Naive thymus-derived CD4-positive, alpha-beta T cell (primary cell): ENCODE results near the gene KRT10. TPM values are rescaled to one million over a fixed set of nuclear protein-coding genes. Genes with fewer than 3 reads are reported as not detected.
"Not testable (repeated sequence)": the region's sequence is repeated elsewhere in the genome, so short reads cannot be mapped to it uniquely, and the experiment has no call there.

Experiments used
- ATAC-seq: fragments of 150-1000 bp; cut with Tn5 transposase; 2 replicates; pipeline ENCODE4 v1.10.0; 2021; ENCODE audit warnings: mild to moderate bottlenecking, moderate library complexity
- CTCF ChIA-PET: fragments of 350-600 bp; sonication (Branson Sonifier 250); formaldehyde crosslinking; loops from one replicate; lab custom pipeline; 2021; ENCODE audit warnings: antibody characterized with exemption; lab: Charles Lee
- POLR2A ChIA-PET: fragments of 350-600 bp; sonication (Branson Sonifier 250); formaldehyde crosslinking; loops from one replicate; lab custom pipeline; 2021; ENCODE audit warnings: antibody characterized with exemption, inconsistent platforms; lab: Charles Lee
- DNase-seq, 9 donors: peaks; one replicate each; pipeline versions ENCODE4 v3.0.0 to v3.0.0-alpha.2; 2020 to 2022; ENCODE audit warnings: mixed read lengths in 1 of 9
- H3K27ac ChIP-seq: one replicate; pipeline ENCODE4 v1.7.0; 2013; ENCODE audit warnings: mild to moderate bottlenecking, low read depth, low read length, moderate library complexity
- H3K27me3 ChIP-seq, 2 donors: one replicate each; pipeline ENCODE4 v1.7.0; 2013; ENCODE audit warnings: low read length in 2 of 2, mild to moderate bottlenecking in 2 of 2, moderate library complexity in 2 of 2; ENCODE audit not compliant: control insufficient read depth in 2 of 2, insufficient read depth in 2 of 2
- H3K36me3 ChIP-seq, 3 experiments: 1 replicate in 2 of 3; 2 replicates in 1 of 3; pipeline ENCODE4 v1.7.0; 2013; ENCODE audit warnings: low read length in 3 of 3, mild to moderate bottlenecking in 3 of 3, moderate library complexity in 1 of 3; ENCODE audit not compliant: insufficient read depth in 3 of 3, control insufficient read depth in 2 of 3
- H3K4me1 ChIP-seq, 2 donors: one replicate each; pipeline ENCODE4 v1.7.0; 2013; ENCODE audit warnings: low read length in 2 of 2, mild to moderate bottlenecking in 2 of 2, moderate library complexity in 1 of 2; ENCODE audit not compliant: control insufficient read depth in 2 of 2, insufficient read depth in 2 of 2
- H3K4me3 ChIP-seq: 2 replicates; pipeline ENCODE4 v1.7.0; 2013; ENCODE audit warnings: mild to moderate bottlenecking, low read length
- H3K9me3 ChIP-seq, 3 experiments: 1 replicate in 2 of 3; 2 replicates in 1 of 3; pipeline ENCODE4 v1.7.0; 2013; ENCODE audit warnings: low read length in 3 of 3; ENCODE audit not compliant: control insufficient read depth in 2 of 3
- H3K27ac Mint-ChIP-seq, 9 donors: one replicate each; pipeline ENCODE4 v1.8.0; 2020 to 2022; ENCODE audit warnings: mixed read lengths in 9 of 9, mild to moderate bottlenecking in 8 of 9, moderate library complexity in 5 of 9, inconsistent platforms in 2 of 9
- H3K27me3 Mint-ChIP-seq, 5 donors: one replicate each; pipeline ENCODE4 v1.8.0; 2021 to 2022; ENCODE audit warnings: mixed read lengths in 5 of 5, mild to moderate bottlenecking in 1 of 5
- H3K36me3 Mint-ChIP-seq, 5 donors: one replicate each; pipeline ENCODE4 v1.8.0; 2020 to 2022; ENCODE audit warnings: mixed read lengths in 5 of 5, mild to moderate bottlenecking in 3 of 5, inconsistent platforms in 1 of 5
- H3K4me1 Mint-ChIP-seq, 7 donors: one replicate each; pipeline ENCODE4 v1.8.0; 2020 to 2022; ENCODE audit warnings: mixed read lengths in 7 of 7, mild to moderate bottlenecking in 3 of 7, inconsistent platforms in 1 of 7
- H3K4me3 Mint-ChIP-seq, 10 donors: one replicate each; pipeline ENCODE4 v1.8.0; 2020 to 2022; ENCODE audit warnings: mild to moderate bottlenecking in 10 of 10, mixed read lengths in 10 of 10, moderate library complexity in 6 of 10, inconsistent platforms in 2 of 10
- H3K9me3 Mint-ChIP-seq, 11 donors: one replicate each; pipeline ENCODE4 v1.8.0; 2020 to 2022; ENCODE audit warnings: mixed read lengths in 11 of 11, mild to moderate bottlenecking in 4 of 11, inconsistent platforms in 1 of 11, moderate library complexity in 1 of 11
- intact Hi-C, 2 donors: fragments of 100-400 bp; cut with micrococcal nuclease; formaldehyde crosslinking; loops; one replicate each; pipeline ENCODE4 v1.15.1; 2023
- polyA plus RNA-seq, 2 donors: library from polyadenylated mRNA; unstranded; fragments of 300-500 nt; fragmentation: Illumina TruSeq; gene quantifications; one replicate each; pipeline ENCODE4 v1.2.3, GENCODE V29; 2021
- total RNA-seq, 6 experiments: library from RNA in 5 of 6; stranded (reverse) in 5 of 6; gene quantifications; 1 replicate in 5 of 6; 2 replicates in 1 of 6; pipeline ENCODE4 v1.2.3 and lab custom pipeline; 2021 to 2026

KRT10 gene
- total and polyA plus RNA-seq, 7 experiments from 2014 or later = 23.8 to 189 (median 36.9) TPM

DNA sequence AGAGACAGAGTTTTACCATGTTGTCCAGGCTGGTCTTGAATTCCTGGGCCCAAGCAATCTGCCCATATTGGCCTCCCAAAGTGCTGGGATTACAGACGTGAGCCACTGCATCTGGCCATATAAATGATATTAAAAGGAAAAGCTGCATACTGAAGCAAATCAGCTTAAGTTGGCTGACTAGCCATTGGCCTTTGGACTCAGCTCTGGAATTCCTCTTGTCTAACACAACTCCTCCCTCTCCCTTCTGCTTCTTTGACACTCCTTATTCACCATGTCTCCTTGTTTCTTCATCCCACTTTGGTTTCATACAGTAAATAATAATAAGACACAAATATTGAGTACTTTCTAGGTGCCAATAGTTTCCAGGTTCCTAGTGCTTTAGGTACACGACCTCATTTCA is 37.1 kb upstream of the KRT10 start:
- ChIA-PET CTCF (interaction anchor here (0.6 to 8.7 kb wide), 4 partner anchors 15 to 805 kb away, joined by 4 to 88 read pairs (median 9); no protein-coding TSS in a partner anchor), POLR2A (no interaction called here)
- H3K4me1 Mint-ChIP-seq = peaks cover 0 to 6% (median 0%) of the 10 kb centered on the region in 7 donors
- peaks cover 0 to 1% (median 0%) of the 10 kb centered on the region in 11 donors for H3K9me3 Mint-ChIP-seq
- Histone ChIP-seq H3K4me3 (no peak overlapping the region), H3K27me3 (no peaks in the 10 kb centered on the region), H3K4me1 (no peaks in the 10 kb centered on the region), H3K27ac (no peak overlapping the region), H3K9me3 (no peaks in the 10 kb centered on the region), H3K36me3 (no peaks in the 10 kb centered on the region)
- intact Hi-C loops = loop anchor here in 1 of 2 donors (5.0 kb wide), 1 partner anchor 788 kb away; no protein-coding TSS in a partner anchor
- DNase-seq = no peak
- H3K36me3 Mint-ChIP-seq = no peaks in the 10 kb centered on the region
- no peak overlapping the region for H3K27ac Mint-ChIP-seq
- H3K4me3 Mint-ChIP-seq = no peak overlapping the region
- H3K27me3 Mint-ChIP-seq = peaks cover 0 to 18% (median 15%) of the 10 kb centered on the region in 5 donors
- ATAC-seq = no peak

DNA sequence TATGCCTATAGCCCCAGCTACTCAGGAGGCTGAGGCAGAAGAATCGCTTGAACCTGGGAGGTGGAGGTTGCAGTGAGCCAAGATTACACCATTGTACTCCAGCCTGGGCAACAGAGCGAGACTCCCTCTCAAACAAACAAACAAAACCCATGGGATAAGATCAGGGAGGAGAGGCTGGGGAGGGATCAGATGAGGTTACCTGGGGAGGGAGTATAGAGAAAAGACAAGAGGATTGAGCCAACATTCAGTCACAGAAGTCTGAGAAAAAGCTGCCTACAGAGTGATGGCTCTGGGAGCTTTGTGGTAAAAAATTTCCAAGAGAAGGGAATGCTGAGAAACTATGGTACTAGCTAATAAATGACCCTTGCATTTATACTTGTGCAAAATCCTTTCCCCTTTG is 36.3 kb upstream of the KRT10 start:
- H3K27me3 ChIP-seq, H3K36me3 ChIP-seq, DNase-seq, ATAC-seq, H3K9me3 Mint-ChIP-seq, H3K4me3 Mint-ChIP-seq, H3K4me1 Mint-ChIP-seq, H3K27ac ChIP-seq, H3K36me3 Mint-ChIP-seq, POLR2A ChIA-PET, H3K4me3 ChIP-seq, H3K4me1 ChIP-seq, H3K9me3 ChIP-seq: not testable (repeated sequence)
- intact Hi-C loops = loop anchor here in 1 of 2 donors (5.0 kb wide), 1 partner anchor 789 kb away; no protein-coding TSS in a partner anchor
- peak overlapping the region in 1 of 9 donors; percentile 10 for H3K27ac Mint-ChIP-seq
- H3K27me3 Mint-ChIP-seq = peaks cover 6 to 23% (median 17%) of the 10 kb centered on the region in 5 donors
- CTCF ChIA-PET = interaction anchor here (0.6 to 8.7 kb wide), 4 partner anchors 14 to 806 kb away, joined by 3 to 88 read pairs (median 6); no protein-coding TSS in a partner anchor

DNA sequence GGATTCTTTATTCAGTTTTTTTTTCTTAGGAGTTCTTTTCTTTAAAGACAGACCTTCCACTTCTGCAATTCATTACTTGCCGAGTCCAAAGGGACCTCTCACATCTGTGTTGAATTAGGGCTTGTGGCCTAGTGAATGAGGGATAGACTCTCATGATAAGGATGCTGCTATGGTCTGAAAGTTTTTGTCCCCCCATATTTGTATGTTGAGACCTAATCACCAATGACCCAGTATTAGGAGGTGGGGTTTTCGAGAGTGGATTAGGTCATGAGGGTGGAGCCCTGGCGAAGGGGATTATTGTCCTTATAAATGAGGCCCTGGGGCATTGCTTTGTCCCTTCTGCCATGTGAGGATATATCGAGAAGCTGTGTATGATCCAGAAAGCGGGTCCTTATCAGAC is 35.1 kb upstream of the KRT10 start:
- no peak for ATAC-seq
- Mint-ChIP-seq H3K27ac (no peak overlapping the region), H3K9me3 (peaks cover 0 to 1% (median 0%) of the 10 kb centered on the region in 11 donors), H3K4me1 (peaks cover 0 to 6% (median 0%) of the 10 kb centered on the region in 7 donors), H3K27me3 (peaks cover 11 to 30% (median 23%) of the 10 kb centered on the region in 5 donors), H3K36me3 (no peaks in the 10 kb centered on the region), H3K4me3 (no peak overlapping the region)
- Histone ChIP-seq H3K36me3 (no peaks in the 10 kb centered on the region), H3K4me1 (no peaks in the 10 kb centered on the region), H3K27ac (no peak overlapping the region), H3K9me3 (no peaks in the 10 kb centered on the region), H3K4me3 (no peak overlapping the region), H3K27me3 (no peaks in the 10 kb centered on the region)
- ChIA-PET CTCF (interaction anchor here (0.9 to 8.7 kb wide), 6 partner anchors 14 to 807 kb away, joined by 3 to 88 read pairs (median 9); no protein-coding TSS in a partner anchor), POLR2A (interaction anchor here (0.6 to 1.8 kb wide), 4 partner anchors 476 to 832 kb away, joined by 3 to 5 read pairs (median 4); partner anchors contain the start of gene EIF1)
- intact Hi-C loops = loop anchor here (1.0 to 5.0 kb wide), 11 partner anchors 52 to 839 kb away; no protein-coding TSS in a partner anchor
- no peak for DNase-seq

DNA sequence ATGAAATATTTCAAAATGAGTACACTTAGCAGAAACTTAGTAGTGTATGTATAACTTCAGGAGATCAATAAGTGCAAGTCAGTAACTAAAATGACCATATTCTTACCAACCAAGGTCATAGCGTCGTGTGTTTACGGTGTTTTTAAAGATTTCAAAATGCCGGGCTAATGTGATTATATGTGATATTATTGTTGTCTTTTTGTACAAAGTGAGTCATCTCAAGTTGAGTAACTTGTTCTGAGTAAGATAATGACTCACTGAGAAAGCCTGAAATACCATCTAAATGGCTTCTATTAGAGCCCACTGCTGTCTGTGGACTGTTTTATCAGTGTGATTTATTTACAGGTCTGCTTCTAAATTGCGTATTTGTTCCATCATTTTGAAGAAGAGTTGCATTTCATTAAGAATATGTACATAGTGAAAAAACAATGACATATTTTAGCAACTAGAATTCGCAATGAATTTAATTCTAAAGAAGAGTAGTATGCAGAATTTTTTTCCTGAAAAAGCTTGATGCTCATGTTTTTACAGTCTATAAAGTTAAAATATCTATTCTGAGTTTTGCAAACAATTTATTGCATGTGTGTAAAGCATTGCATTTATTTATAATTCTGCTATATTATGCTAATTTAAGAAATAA is 31.9 kb upstream of the KRT10 start:
- DNase-seq (no peak), ATAC-seq (no peak)
- no peaks in the 10 kb centered on the region for H3K9me3 Mint-ChIP-seq
- no peaks in the 10 kb centered on the region for H3K27me3 ChIP-seq
- H3K27ac ChIP-seq = no peak overlapping the region
- no peaks in the 10 kb centered on the region for H3K9me3 ChIP-seq
- H3K27me3 Mint-ChIP-seq = peaks cover 19 to 53% (median 27%) of the 10 kb centered on the region in 5 donors
- peaks cover 0 to 6% (median 0%) of the 10 kb centered on the region in 7 donors for H3K4me1 Mint-ChIP-seq
- H3K4me1 ChIP-seq = no peaks in the 10 kb centered on the region
- no peaks in the 10 kb centered on the region for H3K36me3 ChIP-seq
- no peak overlapping the region for H3K4me3 ChIP-seq
- POLR2A ChIA-PET = interaction anchor here (0.6 kb wide), 1 partner anchor 10 kb away, joined by 3 read pairs; no protein-coding TSS in a partner anchor
- H3K4me3 Mint-ChIP-seq = no peak overlapping the region
- H3K36me3 Mint-ChIP-seq = no peaks in the 10 kb centered on the region
- H3K27ac Mint-ChIP-seq = no peak overlapping the region
- intact Hi-C loops = no loop called here
- CTCF ChIA-PET = interaction anchor here (8.7 kb wide), 1 partner anchor 811 kb away, joined by 88 read pairs; no protein-coding TSS in a partner anchor

DNA sequence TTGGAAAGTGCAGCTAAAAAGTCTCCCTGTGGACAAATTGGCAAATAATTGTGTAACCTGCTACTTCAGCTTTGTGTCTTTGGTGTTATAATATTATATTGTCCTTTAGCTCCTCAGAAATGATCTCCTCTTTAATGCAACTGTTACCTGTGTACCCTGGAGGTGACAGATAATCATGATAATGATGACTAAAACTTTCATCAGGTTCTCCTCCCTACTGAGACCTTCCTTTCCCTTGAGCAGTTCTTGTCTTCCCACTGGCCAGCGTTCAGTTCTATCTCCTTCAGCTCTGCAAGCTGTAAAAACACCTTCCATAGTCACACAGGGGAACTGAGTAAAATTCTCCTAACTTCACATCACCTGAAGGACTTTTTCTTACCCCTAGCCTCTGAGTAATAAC is 29.9 kb upstream of the KRT10 start:
- no peak overlapping the region for H3K4me3 Mint-ChIP-seq
- DNase-seq = no peak
- Histone ChIP-seq H3K4me3 (no peak overlapping the region), H3K27me3 (no peaks in the 10 kb centered on the region), H3K4me1 (no peaks in the 10 kb centered on the region), H3K27ac (no peak overlapping the region), H3K36me3 (no peaks in the 10 kb centered on the region), H3K9me3 (no peaks in the 10 kb centered on the region)
- no peak overlapping the region for H3K27ac Mint-ChIP-seq
- no peaks in the 10 kb centered on the region for H3K9me3 Mint-ChIP-seq
- intact Hi-C loops = no loop called here
- ATAC-seq = no peak
- H3K4me1 Mint-ChIP-seq = peaks cover 0 to 4% (median 0%) of the 10 kb centered on the region in 7 donors
- no peaks in the 10 kb centered on the region for H3K36me3 Mint-ChIP-seq
- POLR2A ChIA-PET = no interaction called here
- peaks cover 19 to 57% (median 34%) of the 10 kb centered on the region in 5 donors for H3K27me3 Mint-ChIP-seq
- CTCF ChIA-PET = interaction anchor here (0.6 kb wide), 1 partner anchor 582 kb away, joined by 4 read pairs; no protein-coding TSS in a partner anchor

DNA sequence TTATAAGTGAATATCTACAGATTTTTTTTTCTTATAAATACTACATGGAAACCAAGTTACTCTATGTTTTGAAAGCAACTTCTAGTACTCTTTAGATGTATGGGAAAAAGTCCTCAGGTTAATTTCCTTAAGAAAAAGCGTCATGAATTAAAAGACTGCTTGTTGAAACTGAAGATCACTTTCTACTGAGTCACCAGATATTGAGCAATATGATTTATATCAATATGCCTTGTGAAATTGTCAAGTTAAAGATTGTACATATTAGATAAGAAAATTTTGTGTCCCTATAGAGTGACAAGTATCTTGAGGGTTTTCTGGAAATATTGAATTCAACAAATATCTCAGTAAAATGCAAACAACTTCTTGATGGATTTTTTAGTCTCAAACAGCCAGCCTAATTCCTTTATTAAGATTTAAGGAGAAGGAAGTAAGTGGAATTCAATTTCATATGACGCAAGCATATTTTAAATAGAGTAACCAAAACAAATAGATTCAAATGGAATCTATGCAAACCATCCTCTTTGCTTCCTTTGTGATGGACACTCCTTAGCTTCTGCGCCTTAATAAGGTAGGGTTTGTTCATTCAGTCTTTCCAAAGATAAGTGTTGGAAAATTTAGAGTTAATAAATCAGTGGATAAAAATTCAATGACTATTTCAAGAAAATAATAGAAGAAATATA is 28.0 kb upstream of the KRT10 start:
- DNase-seq = no peak
- intact Hi-C loops = no loop called here

More for the DNA sequence above, 28.0 kb upstream of the KRT10 start:
- POLR2A ChIA-PET = no interaction called here
- H3K36me3 ChIP-seq = no peaks in the 10 kb centered on the region
- no peak overlapping the region for H3K4me3 ChIP-seq
- Mint-ChIP-seq H3K4me1 (no peaks in the 10 kb centered on the region), H3K27me3 (peaks cover 19 to 55% (median 34%) of the 10 kb centered on the region in 5 donors), H3K36me3 (no peaks in the 10 kb centered on the region), H3K4me3 (no peak overlapping the region), H3K27ac (no peak overlapping the region), H3K9me3 (no peaks in the 10 kb centered on the region)
- no peaks in the 10 kb centered on the region for H3K27me3 ChIP-seq
- no peaks in the 10 kb centered on the region for H3K9me3 ChIP-seq
- H3K4me1 ChIP-seq = no peaks in the 10 kb centered on the region
- no peak overlapping the region for H3K27ac ChIP-seq
- CTCF ChIA-PET = interaction anchor here (0.6 kb wide), 1 partner anchor 480 kb away, joined by 4 read pairs; no protein-coding TSS in a partner anchor
- no peak for ATAC-seq
